Immature natural killer cell (primary cell): ENCODE measurements around the gene OTP. TPM values are rescaled to one million over a fixed set of nuclear protein-coding genes. Genes with fewer than 3 reads are reported as not detected.
A peak's percentile ranks its signal among the peaks of the same experiment; 100 is the strongest.

Experiments used
- DNase-seq, 3 donors: peaks; one replicate each; pipeline ENCODE4 v3.0.0; 2022; ENCODE audit warnings: mixed read lengths in 1 of 3
- H3K27ac Mint-ChIP-seq, 6 donors: one replicate each; pipeline ENCODE4 v1.8.0; 2020; ENCODE audit warnings: mixed read lengths in 6 of 6, mild to moderate bottlenecking in 5 of 6, inconsistent platforms in 4 of 6, moderate library complexity in 3 of 6
- H3K27me3 Mint-ChIP-seq, 3 donors: one replicate each; pipeline ENCODE4 v1.8.0; 2020 to 2021; ENCODE audit warnings: low read depth in 3 of 3, mild to moderate bottlenecking in 3 of 3, mixed read lengths in 3 of 3, moderate library complexity in 3 of 3, inconsistent platforms in 1 of 3
- H3K36me3 Mint-ChIP-seq, 3 donors: one replicate each; pipeline ENCODE4 v1.8.0; 2020; ENCODE audit warnings: mixed read lengths in 3 of 3, inconsistent platforms in 2 of 3, mild to moderate bottlenecking in 2 of 3
- H3K4me1 Mint-ChIP-seq, 2 donors: one replicate each; pipeline ENCODE4 v1.8.0; 2020; ENCODE audit warnings: inconsistent platforms in 2 of 2, mild to moderate bottlenecking in 2 of 2, mixed read lengths in 2 of 2, moderate library complexity in 1 of 2
- H3K4me3 Mint-ChIP-seq, 5 donors: one replicate each; pipeline ENCODE4 v1.8.0; 2020; ENCODE audit warnings: mild to moderate bottlenecking in 5 of 5, mixed read lengths in 5 of 5, inconsistent platforms in 3 of 5, moderate library complexity in 3 of 5
- H3K9me3 Mint-ChIP-seq, 6 donors: one replicate each; pipeline ENCODE4 v1.8.0; 2020; ENCODE audit warnings: mild to moderate bottlenecking in 6 of 6, mixed read lengths in 6 of 6, inconsistent platforms in 4 of 6, moderate library complexity in 3 of 6
- polyA plus RNA-seq, 3 donors: library from polyadenylated mRNA; unstranded; fragments of 300-500 nt; fragmentation: Illumina TruSeq; gene quantifications; one replicate each; pipeline ENCODE4 v1.2.3, GENCODE V29; 2021

OTP gene
- polyA plus RNA-seq = not detected

DNA sequence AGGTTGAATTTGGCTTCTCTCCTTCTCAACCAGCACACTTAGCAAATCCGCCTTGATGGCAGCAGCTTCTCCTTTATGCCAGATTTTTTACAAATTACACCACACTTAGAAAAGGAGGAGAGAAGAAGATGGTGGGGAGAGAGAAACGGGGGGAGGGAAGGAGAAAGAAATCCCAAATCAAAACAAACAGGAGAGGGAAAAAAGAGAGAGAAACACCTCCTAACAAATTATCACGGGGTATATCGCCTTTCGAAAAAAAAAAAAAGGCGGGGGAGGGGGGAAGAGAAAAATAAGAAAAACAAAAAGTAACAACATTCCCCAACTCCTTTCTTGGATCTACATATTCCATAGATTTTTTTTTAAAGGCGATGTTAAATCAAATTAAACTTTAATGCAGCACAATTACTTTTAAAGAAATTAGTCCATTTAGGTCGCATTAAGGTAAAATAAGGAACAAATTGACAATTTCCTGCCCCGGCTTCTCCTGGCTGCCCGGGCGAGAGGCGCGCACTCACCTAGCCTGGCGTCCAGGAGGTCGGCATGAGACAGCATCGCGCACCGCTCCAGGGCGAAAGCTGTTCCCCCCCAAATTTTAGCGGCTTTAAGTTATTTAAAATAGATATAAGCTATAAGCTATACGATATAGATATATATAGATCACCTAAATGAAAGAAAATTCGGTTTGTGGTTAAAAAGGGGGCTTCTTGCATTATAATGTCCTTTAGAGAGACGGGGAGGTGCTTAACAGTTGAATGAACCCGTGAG lies at the start of gene OTP:
TSS of gene OTP (minus strand) at position 716 of the 765 bp plus-strand sequence. CDS start at position 552, 164 bp downstream.
- Mint-ChIP-seq H3K4me3 (peak within 1 kb of the TSS in 1 of 5 donors; percentile 38), H3K27me3 (peaks cover 37 to 69% (median 68%) of the 10 kb centered on the region in 3 donors), H3K27ac (peak within 1 kb of the TSS in 1 of 6 donors; percentile 44), H3K4me1 (peaks cover 0 to 10% of the 10 kb centered on the region in 2 donors), H3K9me3 (peaks cover 2 to 30% (median 8%) of the 10 kb centered on the region in 6 donors), H3K36me3 (peaks cover 0 to 5% (median 0%) of the 10 kb centered on the region in 3 donors)
- DNase-seq = no peak

DNA sequence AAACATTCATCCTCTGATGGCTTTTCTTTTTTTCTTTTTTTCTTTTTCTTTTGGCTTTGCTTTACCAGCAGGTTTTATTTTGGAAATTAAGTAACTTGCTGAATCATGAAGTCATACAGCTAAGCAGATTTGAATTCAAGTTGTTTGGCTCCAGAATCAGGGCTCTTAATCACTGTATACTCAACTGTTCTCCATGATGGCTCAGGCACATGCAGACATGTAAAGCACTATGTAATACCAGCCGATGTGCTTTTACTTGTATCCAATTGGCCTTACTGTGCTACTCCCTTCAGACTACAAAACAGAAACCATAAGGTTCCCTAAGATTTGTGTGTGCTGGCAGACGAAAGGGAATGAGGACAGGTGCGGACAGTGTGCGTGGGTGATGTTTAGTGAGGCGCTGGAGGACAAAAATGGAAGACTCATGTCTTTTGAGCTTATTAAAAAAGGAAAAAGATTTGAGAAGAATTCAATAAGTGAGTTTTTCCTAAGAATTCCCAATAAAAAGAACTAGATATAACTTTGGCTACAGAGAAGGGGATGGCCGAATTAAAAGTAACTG lies 44.7 kb upstream of the OTP start:
- H3K27me3 Mint-ChIP-seq = peaks cover 0 to 4% (median 3%) of the 10 kb centered on the region in 3 donors

DNA sequence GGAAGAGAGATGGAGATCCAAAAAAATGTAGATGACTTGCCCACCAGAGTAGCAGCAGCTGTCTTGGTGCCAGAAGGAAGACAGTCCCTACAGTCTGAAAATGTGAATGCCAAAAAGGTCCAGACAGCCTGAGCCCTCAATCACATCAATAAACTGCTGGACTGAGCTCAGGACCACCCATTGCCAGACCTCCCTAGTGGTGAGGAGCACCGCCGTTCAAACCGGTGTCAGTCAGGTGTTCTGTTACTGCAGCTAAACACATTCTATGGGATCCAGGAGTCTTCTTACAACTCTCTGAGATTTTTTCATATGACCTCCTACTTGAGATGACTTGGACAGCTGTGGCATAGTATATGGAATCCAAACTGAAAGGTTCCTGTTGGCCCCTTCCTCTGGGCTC lies 32.0 kb upstream of the OTP start:
- H3K9me3 Mint-ChIP-seq = peaks cover 0 to 6% (median 3%) of the 10 kb centered on the region in 6 donors
- no peaks in the 10 kb centered on the region for H3K4me1 Mint-ChIP-seq
- H3K36me3 Mint-ChIP-seq = no peaks in the 10 kb centered on the region
- peaks cover 2 to 5% (median 3%) of the 10 kb centered on the region in 3 donors for H3K27me3 Mint-ChIP-seq
- DNase-seq = no peak
- H3K4me3 Mint-ChIP-seq = no peak overlapping the region
- H3K27ac Mint-ChIP-seq = no peak overlapping the region

More for the DNA sequence above, 44.7 kb upstream of the OTP start:
- H3K4me1 Mint-ChIP-seq = no peaks in the 10 kb centered on the region
- H3K4me3 Mint-ChIP-seq = no peak overlapping the region
- H3K9me3 Mint-ChIP-seq = no peaks in the 10 kb centered on the region
- no peak for DNase-seq
- H3K27ac Mint-ChIP-seq = no peak overlapping the region
- peaks cover 0 to 15% (median 4%) of the 10 kb centered on the region in 3 donors for H3K36me3 Mint-ChIP-seq

DNA sequence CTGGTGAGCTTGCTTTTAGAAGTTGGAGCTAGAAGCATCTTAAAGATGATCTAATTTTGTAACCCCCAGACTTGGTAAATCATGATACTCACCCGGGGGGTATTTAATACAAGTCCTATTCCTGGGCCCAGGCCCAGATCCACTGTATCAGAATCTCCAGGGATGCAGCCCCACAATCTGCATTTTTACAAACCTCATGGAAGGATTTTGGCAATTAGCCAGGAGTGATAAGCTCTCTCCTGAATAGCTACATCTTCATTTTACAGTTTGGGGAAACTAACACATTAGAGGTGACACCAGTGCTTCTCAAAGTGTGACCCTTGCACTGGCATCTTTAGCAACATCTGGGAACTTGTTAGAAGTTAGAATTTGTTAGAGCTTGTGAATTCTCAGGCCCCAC lies 31.2 kb upstream of the OTP start:
- no peaks in the 10 kb centered on the region for H3K4me1 Mint-ChIP-seq

DNA sequence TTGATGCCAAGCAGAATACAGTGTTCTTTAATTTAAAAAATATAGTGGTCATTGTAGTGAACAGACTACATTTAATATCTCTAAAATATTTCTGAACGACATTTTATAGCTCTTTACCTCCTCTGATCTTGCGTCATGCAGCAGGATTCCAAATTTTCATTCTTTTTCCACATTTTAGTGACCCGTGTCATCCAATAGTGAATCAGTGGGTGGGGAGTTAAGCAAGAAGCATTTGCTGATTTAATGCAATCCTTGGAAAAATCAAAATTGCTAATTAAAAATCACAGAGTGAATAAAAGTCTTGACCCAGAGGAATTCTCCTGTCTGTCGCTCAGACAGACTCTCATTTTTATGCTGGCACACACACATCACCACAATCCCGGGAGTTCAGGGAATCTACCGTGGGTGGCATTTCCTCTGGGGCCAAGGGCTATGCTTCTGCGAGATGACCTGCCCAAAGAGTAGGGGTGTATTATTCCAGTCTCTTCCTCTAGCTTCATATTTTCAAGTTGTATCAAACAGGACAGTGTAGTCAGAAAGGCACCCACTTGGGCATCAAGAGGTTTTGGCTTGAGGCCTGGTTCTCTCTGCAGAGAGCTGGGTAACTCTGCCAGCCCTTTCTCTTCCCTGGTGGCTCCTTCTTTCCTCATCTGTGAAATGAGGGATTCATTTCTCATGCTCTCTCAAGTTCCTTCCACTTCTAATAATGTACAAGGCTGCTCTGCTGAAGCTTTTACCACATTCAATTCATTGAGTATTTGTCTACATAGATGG lies 24.8 kb upstream of the OTP start:
- H3K36me3 Mint-ChIP-seq = no peaks in the 10 kb centered on the region
- no peak overlapping the region for H3K27ac Mint-ChIP-seq
- H3K4me3 Mint-ChIP-seq = no peak overlapping the region
- peaks cover 0 to 1% (median 0%) of the 10 kb centered on the region in 6 donors for H3K9me3 Mint-ChIP-seq
- peaks cover 2 to 7% (median 3%) of the 10 kb centered on the region in 3 donors for H3K27me3 Mint-ChIP-seq
- no peak for DNase-seq
- no peaks in the 10 kb centered on the region for H3K4me1 Mint-ChIP-seq

More for the DNA sequence above, 31.2 kb upstream of the OTP start:
- Mint-ChIP-seq H3K9me3 (no peaks in the 10 kb centered on the region), H3K36me3 (no peaks in the 10 kb centered on the region), H3K27me3 (peaks cover 2 to 5% (median 3%) of the 10 kb centered on the region in 3 donors), H3K27ac (no peak overlapping the region), H3K4me3 (no peak overlapping the region)
- DNase-seq = no peak

DNA sequence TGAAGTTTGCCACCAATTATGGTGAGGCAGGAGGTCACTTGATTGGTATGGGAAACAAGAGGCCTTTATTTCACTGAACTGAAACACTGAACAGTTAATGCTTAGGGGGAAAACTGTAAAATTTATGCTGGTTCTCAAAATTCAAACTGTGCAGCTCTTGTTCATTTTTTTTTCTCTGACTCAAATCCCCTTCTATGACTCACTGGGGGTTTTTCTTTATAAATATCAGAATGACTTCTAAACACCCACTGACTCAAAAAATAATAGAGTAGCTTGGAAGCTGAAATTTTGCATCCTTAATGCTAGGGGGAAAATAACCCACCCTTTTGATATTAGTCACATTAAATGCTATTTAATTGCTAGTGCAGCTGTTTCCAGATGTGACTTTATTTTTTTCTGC lies 24.1 kb upstream of the OTP start:
- DNase-seq = no peak
- H3K27ac Mint-ChIP-seq = no peak overlapping the region
- H3K36me3 Mint-ChIP-seq = no peaks in the 10 kb centered on the region
- no peak overlapping the region for H3K4me3 Mint-ChIP-seq
- peaks cover 0 to 1% (median 0%) of the 10 kb centered on the region in 6 donors for H3K9me3 Mint-ChIP-seq
- H3K27me3 Mint-ChIP-seq = peaks cover 0 to 7% (median 3%) of the 10 kb centered on the region in 3 donors
- H3K4me1 Mint-ChIP-seq = no peaks in the 10 kb centered on the region

DNA sequence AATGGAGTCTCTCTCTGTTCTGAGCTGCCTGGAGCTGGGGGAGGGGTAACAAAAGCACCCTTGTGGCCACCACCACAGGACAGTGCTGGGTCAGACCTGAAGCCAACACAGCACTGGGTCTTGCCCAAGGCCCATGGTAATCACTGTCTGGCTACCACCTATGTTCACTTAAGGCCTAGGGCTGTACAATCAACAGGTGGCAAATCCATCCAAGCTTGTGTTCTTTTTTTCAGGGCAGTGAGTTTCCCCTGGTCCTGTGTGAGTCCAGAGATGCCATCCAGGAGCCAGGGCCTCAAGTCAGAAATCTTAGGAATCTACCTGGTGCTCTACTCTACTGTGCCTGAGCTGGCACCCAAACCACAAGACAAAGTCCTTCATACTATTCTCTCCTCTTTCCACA lies 20.1 kb upstream of the OTP start:
- no peak for DNase-seq
- no peaks in the 10 kb centered on the region for H3K4me1 Mint-ChIP-seq
- H3K36me3 Mint-ChIP-seq = no peaks in the 10 kb centered on the region
- no peak overlapping the region for H3K4me3 Mint-ChIP-seq
- H3K27ac Mint-ChIP-seq = no peak overlapping the region
- H3K9me3 Mint-ChIP-seq = peaks cover 0 to 1% (median 0%) of the 10 kb centered on the region in 6 donors
- peaks cover 0 to 14% (median 13%) of the 10 kb centered on the region in 3 donors for H3K27me3 Mint-ChIP-seq

DNA sequence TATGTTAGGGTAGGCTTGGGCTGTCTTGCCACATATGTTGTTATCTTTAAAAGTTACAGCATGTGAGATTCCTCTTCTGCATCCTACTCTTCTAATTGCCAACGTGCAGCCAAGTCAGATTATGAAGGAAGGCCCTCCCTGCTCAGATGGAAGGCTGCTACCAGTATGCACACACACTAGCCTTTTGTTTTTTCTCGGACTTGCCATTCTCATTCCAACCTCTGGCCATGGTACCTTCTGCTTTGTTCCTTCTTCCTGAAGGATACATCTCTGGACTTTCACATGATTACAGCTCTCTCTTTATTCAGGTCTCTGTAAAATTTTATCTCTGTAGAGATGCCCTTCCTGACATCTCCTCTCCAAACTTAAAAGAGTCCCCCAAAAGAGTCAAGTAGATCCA lies 12.8 kb upstream of the OTP start:
- Mint-ChIP-seq H3K27me3 (peaks cover 9 to 29% (median 12%) of the 10 kb centered on the region in 3 donors), H3K27ac (no peak overlapping the region), H3K9me3 (peaks cover 0 to 2% (median 0%) of the 10 kb centered on the region in 6 donors), H3K36me3 (no peaks in the 10 kb centered on the region), H3K4me1 (peaks cover 0 to under 1% of the 10 kb centered on the region in 2 donors), H3K4me3 (no peak overlapping the region)
- no peak for DNase-seq

DNA sequence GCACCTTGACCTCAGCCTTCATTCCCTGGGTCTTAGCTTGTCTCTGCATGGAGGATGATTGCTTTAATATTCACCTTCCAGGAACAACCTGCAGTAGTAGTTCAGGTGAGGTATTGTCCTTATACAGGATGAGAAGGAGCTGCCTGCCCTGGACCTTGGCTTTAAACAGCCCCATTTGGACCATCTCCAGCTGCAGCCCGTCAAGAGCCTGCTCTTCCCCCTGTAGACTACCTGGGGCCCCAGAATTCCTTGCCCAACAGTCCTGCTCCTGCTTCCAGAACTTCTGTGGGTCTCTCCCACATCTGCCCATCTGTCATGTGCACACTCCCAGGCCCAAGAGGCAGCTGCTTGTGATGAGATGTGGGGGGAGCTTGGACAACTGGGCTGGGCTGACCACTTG lies 12.2 kb upstream of the OTP start:
- Mint-ChIP-seq H3K36me3 (no peaks in the 10 kb centered on the region), H3K9me3 (peaks cover 0 to 2% (median 0%) of the 10 kb centered on the region in 6 donors), H3K4me1 (peaks cover 1 to 6% of the 10 kb centered on the region in 2 donors), H3K27ac (no peak overlapping the region), H3K27me3 (peaks cover 11 to 34% (median 18%) of the 10 kb centered on the region in 3 donors), H3K4me3 (no peak overlapping the region)
- DNase-seq = no peak

DNA sequence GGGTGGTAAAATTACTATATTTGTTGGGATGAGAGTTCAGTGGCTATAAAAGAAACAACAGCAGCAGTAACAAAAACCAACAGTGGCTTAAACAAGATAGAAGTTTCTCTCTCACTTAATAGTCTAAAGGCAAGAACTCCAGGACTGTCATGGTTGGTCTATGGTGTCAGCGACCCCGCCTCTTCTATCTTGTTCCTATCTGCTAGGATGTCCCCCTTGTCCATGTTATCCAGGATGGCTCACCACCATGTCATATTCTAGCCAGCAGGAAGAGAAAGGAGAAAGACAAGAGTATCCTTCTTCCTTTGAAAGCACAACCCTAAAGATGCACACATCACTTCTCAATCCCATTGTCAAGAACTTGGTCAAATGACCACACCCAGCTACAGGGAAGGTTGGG lies 11.3 kb upstream of the OTP start:
- H3K27me3 Mint-ChIP-seq = peaks cover 13 to 33% (median 18%) of the 10 kb centered on the region in 3 donors
- no peak overlapping the region for H3K4me3 Mint-ChIP-seq
- DNase-seq = no peak
- no peaks in the 10 kb centered on the region for H3K36me3 Mint-ChIP-seq
- H3K27ac Mint-ChIP-seq = no peak overlapping the region
- peaks cover 4 to 14% of the 10 kb centered on the region in 2 donors for H3K4me1 Mint-ChIP-seq
- peaks cover 0 to 2% (median 0%) of the 10 kb centered on the region in 6 donors for H3K9me3 Mint-ChIP-seq

DNA sequence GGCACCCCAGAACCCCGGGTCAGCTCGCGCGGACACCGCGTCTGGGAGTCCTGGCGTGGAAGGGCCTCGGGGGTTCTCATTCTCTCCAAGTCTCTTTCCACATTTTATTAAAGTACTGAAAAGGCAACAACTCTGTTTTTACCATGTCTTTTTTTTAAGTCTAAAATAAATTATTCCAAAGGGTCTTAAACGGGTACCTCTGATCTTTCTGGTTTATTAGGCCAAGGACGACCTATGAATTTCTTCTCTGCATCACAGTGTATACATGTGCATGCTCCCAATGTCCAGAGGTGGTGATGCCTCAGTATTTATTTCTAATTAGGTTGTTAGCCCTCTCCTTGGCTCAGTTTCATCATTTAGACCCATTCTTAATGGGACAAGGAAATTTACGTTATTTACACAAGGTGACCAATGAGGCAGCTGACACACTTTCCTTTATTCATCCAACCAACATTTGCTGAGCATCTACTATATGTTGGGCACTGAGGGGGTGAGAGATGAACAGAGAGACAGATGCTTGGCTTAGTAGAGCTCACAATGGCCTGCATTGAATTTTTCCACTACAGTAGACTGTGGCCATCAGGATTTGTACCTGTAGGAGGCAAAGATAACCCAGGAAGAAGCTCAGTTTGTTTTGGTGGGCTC lies 7.6 kb upstream of the OTP start:
- H3K4me1 Mint-ChIP-seq = peaks cover 15 to 30% of the 10 kb centered on the region in 2 donors
- H3K4me3 Mint-ChIP-seq = peak overlapping the region; percentile 24 to 61 (median 39)
- no peak overlapping the region for H3K27ac Mint-ChIP-seq
- peaks cover 31 to 53% (median 35%) of the 10 kb centered on the region in 3 donors for H3K27me3 Mint-ChIP-seq
- no peaks in the 10 kb centered on the region for H3K36me3 Mint-ChIP-seq
- no peak for DNase-seq
- H3K9me3 Mint-ChIP-seq = peaks cover 0 to 3% (median 0%) of the 10 kb centered on the region in 6 donors

DNA sequence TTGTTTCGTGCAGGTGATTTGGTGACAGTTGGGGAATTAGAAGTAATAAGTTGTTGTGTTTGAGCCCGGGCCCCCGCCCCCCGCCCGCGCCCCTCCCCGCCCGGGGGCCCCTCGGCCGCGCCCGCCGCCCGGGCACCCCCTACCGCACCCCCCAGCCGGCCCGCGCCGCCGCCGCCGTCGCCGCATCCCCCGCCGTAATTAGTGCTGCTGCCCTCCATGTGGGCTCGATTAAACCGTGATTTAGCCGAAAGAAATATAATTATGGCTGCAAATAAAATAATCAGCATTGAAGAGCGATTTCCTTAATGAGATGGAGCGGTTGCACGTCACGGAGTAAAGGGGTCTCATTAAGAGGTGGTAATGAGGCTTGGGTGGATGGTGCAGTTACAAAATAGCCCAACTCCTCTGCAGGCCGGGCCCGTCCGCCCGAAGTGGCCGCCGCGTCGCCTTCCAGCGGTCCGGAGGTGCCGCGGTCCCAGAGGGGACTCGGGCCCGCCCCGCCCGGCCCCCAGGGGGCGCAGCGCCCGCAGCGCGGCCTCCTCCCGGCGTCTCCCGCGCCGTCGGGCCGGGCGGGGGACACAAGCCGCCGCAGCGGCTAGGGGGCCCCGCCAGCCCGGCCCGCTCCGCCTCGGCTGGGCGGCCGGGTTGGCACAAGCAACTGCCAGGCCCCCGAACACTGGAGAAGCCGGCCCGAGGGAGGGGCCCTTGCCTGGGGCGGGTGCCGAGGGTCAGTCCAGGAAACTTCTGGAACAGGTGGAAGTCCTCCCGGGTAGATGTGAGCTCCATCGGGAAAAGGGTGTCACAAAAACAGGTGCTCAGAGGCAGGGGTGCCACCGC lies 6.9 kb upstream of the OTP start:
- Mint-ChIP-seq H3K4me1 (peaks cover 15 to 33% of the 10 kb centered on the region in 2 donors), H3K4me3 (peak overlapping the region; percentile 66 to 82 (median 70)), H3K27me3 (peaks cover 37 to 53% (median 42%) of the 10 kb centered on the region in 3 donors), H3K36me3 (no peaks in the 10 kb centered on the region), H3K27ac (no peak overlapping the region), H3K9me3 (peaks cover 0 to 3% (median 0%) of the 10 kb centered on the region in 6 donors)
- DNase-seq = peak; percentile 30 to 43 (median 42)
